ENCODE measurements around the gene NDUFS8.

The NDUFS8 gene

DNA sequence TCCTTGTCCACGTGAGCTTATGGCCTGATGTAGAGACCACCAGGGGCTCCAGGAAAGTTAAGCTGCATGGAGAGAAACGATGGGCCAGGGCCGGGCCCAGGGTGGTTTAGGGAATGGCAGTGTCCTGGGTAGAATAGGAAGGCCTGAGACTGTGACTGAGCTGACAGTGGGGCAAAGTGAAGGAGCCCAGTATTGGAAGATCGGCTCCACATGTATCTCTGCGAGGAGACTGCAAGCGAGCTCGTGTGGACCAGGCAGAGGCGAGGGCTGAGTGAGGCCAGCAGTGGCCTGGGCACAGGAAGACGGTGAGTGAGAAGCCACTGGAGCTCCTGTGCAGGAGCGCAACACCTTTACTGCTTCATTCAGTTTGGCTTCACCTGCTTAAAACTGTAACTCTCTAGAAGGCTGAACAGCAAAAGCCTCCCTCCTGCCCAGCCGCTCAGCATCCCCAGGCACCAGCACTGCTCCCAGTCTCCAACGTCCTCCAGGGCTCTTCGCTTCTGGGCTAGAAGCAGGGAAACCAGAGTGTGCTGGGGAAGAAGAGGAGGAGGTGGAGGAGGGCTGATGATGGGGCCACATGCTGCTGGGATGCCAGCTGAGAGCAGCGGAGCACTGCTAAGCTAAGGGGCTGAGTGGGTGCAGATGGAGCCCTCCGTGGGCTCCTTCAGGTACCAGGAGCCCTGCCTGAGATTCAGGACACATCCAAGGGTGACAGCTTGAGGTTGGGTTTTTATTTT, 21.8 kb downstream of the NDUFS8 start:
- no peak for DNase-seq

DNA sequence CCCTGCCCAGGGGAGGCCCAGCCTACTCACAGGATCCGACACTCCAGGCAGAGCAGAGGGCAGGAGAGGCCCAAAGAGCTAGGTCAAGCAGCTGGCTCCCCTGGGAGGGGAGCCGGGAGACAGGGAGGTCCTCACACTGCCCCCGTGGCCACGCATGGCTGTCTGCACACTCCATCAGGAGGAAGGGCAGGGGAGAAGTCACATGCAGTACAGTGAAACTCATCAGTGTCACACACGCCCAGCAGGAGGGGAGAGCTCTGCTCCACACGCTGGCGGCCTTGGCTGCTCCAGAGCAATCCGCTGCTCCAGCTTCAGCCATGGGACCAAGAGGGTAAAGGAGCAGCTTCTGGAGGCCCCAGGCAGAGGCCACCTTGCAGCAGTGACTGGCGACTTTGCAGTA, 22.6 kb downstream of the NDUFS8 start:
- no peak for DNase-seq

DNA sequence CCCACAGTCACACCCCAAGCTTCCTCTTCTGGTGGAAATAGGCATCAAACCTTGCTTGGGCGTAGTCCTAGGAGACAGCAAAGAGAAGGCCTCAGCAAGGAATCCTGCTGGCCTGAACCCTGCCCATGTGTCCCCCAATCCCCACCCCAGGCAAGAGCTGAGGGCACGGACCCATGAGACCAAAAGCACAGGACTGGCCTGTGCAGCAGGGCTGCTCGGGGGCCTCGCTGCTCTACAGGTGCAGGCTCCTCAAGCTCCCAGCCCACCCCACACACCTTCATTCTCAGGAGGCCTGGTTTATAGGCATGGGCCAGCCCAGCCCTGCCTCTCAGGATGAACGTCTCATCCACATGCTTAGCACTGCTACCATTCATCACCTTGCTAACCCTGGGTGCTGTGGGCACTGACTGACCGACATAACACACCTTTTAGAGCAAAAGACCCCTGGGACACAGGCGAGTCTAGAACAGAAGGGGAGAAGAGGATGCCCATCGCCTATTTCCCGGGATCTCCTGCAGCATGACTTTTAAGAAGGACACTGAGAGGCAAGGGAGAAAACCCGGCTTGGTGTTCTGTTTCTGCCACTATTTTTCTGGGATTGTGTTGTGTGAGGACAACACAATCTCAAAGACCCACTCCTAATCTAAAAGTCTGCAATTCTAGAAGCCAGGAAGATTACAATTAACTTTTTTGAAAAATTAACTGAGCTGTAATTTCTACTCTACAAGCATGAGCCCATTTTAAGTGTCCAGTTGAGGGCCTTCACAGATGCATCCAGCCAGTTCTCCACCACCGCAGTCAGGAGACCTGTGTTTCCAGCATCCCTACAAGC, 23.7 kb downstream of the NDUFS8 start:
- no peak for DNase-seq

DNA sequence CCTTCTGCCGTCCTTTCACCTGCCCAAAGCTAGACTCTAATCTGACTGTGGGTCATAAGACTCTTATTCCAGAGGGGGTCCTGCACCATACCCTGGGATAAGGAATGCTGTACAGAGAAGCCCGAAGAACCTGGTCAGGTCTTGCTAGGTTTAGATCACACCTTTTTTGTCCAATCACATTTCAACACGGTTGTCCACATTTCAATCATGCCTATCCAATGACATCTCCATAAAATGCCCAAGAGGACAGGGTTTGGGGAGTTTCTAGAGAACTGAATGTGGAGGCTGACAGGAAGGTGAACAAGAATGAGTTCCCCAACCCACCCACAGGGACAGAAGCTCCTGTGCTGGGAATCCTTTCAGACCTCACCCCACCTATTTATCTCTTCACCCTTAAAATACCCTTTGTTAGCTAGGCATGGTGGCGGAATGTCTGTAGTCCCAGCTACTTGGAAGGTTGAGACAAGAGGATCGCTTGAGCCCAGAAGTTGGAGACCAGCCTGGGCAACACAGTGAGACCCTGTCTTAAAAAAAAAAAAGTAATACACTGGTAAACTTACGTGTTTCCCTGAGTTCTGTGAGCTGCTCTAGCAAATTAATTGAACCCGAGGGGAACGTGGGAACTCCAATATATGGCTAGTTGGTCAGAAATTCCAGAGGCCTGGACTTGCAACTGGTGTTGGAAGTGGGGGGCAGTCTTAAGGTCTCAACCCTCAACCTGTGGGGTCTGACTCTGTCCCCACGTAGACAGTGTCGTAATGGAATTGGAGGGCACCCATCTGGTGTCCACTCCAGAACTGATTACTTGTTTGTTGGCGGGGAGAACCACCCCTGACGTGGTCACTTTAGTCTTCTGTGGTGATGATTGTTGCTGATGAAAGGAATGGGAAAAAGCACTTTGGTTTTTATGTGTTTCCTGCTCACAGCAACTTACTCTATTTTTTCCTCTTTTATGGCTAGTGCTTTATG, 26.1 kb downstream of the NDUFS8 start:
- no peak for DNase-seq

DNA sequence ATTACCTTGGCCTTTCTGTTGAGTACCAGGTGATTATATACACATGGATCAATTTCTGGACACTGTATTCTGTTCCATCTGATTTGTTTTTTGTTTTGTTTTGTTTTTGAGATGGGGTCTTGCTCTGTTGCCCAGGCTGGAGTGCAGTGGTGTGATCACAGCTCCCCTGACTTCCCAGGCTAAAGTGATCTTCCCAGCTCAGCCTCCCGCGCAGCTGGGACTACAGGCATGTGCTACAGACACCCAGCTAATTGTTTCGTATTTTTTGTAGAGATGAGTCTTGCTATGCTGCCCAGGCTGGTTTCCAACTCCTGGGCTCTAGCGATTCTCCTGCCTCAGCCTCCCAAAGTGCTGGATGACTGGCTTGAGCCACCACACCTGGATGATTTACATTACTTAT, 27.3 kb downstream of the NDUFS8 start:
- DNase-seq: no peak

DNA sequence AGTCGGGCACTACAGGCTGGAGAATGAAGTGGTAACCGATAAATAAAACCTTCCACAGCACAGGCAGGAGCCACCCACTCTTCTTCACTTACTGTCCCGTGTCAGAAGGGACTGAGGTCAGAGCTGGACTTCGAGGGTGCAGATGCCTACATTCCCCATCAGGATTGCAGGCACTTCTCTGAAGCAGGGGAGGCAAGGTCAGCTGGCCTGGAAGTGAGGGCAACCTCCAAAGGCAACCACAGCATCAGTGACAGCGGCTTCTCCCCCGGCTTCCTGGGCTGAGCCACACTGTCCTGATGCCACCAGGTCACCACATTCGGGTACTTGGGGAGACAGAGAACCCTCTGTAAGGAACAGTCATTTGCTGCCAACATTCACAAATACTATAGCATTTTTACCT, 31.0 kb downstream of the NDUFS8 start:
- DNase-seq: no peak

DNA sequence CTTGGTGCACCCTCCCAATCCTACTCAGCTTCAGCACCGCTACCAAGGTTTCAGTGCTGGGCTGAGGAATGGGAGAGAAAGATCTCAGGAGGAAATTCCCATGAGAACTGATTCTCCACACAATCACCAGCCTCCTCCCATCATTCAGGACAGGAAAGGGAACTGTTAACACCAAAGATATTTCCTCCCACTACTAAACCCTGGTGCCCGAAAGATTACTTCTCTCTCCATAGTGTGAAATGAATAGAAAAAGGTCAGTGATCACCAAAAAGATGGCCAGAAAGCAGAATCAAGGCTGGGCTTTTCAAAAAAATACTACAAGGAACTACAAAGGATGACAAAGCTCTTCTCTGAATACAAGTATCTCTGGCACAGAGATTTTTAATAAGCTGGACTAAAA, 34.4 kb downstream of the NDUFS8 start:
- DNase-seq: no peak

DNA sequence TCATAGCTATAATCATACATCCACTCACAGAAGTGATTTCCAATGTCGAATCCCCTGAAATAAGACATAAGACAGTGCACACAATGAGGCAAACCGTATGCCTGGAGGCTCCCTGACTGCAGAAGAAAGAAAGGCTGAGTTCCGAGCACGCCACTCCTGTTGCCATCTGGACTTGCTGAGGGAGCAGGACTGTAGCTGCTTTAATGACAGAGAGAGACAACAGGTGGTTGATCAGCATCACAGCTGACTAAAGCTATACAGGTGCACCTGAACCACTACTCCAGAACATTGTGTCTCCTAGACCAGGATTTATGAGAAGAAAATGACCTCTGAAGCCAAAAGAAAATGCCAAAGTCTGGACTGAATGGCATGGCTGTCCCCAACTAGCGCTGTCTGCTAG, 35.4 kb downstream of the NDUFS8 start:
- no peak for DNase-seq

DNA sequence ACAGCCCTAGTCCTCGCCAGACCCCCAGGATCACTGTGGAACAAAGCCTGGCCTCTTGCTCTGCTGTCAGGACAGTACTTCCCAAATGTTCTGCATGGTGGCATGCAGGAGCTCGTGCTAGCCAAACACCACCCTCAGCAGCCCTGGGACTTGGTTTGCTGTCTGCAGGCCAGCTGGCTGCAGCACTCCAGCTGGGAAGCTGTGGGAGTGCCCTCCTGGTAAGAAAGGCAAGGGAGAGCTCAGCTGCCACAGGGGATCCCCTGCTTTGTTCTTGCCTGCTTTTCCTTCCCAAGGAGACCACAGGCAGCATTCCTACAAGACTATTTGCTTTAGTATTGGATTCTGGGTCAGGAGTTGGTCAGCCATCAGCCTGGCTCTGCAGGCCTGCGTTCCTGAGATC, 36.3 kb downstream of the NDUFS8 start:
- no peak for DNase-seq

DNA sequence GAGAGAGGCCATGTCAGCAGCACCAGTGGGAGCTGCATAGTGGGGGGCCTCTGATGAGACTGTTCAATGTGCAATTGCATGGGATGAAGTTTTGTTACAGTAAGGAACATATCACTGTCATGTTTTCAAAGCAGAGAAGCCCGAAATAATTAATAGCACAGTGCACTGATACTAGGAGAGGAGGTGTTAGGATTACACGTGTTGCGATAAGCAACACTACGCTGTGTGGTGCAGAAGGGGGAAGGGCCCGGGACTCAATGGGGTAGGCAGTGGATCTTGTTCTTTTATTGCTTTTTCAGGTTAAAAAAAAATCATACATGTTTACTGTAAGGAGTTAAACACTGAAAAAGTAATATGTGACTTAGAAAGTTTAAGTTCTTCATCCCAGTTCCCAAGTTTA, 37.5 kb downstream of the NDUFS8 start:
- DNase-seq: no peak

DNA sequence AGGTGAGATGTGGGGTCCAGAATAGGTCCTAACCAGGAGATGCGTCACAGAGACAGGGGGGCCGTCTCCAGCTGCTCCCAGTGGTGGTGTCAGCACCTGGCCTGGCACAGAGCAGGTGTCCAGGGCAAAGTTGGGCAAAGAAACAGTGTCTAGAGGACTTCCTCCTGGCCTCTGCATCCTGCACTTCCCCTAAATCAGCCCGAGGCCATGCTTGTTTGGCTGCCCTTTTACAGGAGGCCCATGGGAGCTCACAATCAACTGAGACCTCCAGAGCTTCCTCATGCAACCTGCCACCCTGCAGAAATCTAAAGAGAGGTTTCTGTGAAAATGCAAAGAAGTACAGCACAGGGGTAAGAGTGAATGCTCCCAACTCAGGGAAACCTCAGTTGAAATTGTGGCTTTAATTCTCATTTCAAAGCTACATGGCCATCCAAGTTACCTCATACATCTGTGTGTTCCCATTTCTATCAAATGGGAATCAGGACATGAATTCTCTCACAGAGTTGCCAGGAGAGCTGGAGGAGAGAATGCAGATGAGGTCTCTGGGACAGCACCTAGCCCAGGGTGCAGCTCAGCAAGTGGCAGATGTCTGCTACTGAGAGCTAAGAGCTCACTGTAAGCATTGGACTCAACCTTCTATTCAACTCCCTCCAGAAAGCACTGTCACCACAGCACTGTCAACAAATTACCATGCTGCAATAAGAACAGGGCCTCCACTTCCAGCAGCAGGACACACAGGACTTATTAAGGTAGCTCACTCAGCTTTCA, 41.0 kb downstream of the NDUFS8 start:
- DNase-seq: no peak

DNA sequence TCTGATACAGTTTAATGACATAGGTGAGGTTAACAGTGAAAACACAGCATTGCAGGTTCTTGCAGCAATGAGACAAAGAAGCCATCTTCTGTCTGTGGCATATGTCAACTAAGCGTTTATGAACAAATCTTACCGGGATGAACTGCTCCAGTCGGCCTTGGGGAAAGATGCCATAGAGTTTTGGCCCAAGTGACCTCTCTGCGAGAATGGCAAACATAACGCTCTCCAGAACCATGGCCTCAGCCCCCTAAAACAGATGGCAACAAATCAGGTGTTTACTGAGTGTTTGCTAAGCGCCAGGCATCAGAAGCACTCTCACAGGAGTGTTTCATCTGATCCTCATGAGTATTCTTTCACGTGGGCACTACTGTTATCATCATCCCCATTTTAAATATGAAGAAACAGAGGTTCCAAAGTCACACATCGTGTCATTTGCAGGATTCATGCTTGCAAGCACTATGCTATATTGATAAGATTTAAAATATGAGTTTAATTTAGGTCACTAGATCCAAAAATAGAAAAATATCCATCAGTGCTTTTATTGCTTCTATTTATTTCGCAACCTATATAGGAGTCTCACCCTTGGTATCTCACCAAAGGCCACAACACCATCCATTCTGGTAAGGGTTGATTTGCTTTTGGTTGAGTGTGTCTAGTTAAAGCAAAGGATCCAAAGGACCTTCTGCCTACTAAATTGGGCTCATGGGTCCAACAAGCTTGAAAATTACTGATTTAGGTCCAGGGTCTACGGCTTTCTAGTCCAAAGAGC, 44.3 kb downstream of the NDUFS8 start:
- DNase-seq: no peak

DNA sequence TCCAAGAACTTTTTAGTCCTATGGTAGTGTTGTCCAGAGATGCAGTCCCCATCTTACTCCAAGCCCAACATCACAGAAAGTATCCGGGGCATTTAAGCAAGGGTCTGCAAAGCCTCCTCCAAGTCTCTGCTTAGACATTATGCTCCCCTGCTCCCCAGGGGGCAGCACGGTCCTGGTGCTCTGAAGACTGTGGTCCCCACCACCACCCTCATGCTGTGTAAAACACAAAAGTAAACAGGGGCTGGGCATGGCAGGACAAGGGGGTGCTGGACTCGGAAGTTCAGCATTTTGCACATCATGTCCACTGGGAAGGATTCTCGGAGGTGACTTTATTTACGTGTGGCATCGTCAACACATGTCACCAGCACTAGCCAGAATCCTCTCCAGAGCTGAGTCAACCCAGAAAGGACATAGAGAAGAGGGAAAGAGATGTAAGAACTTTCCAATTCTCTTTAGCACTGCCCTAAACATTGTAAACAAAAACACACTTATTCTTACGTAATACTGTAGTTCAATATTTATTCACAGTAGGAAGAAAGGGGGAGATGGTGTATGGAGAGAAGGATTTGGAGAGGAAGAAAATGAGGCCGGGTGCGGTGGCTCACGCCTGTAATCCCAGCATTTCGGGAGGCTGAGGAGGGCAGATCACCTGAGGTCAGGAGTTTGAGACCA, 46.0 kb downstream of the NDUFS8 start:
- no peak for DNase-seq

DNA sequence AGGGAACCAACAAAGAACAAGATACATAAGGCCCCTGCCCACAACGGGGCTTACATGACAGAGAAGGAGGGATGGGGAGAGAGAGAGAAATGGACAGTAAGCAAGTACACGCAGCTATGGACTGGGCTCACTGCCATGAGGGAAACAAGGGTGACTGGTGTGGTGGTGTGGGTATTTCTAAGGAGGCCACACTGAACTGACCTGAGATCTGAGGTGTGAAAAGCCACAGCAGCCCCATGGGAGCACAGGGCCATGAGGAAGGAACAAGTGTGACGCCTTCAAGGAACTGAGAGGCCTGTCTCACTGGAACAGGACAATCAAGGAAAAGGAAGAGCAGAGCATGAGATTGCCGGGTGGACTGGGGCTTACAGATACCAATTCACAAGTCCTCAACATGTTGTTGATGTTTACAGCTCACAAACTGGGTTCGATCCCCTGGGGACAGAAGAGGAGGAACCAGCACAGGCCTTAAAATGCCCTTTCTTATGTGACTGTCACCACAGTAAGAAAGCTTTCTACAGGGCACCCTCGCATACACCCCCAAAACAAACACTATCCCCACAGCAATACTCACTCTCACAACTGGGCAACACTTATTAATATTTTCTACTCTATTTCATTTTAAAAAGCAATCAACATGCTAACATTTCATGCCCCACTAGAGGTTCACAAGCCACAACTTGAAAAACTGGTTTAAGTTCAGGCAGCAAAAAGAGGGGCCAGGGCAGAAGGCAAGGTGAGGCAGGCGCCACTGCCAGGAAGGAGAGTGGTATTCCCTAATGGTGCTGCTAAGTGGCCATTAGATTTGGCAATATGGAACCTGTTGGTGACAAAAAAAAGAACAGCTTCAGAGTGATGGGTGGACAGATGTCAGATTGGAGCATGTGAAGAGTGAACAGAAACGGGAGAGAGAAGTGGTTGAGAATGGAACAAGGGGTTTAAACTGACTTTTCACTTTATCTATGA, 47.4 kb downstream of the NDUFS8 start:
- DNase-seq: peak; percentile 11

DNA sequence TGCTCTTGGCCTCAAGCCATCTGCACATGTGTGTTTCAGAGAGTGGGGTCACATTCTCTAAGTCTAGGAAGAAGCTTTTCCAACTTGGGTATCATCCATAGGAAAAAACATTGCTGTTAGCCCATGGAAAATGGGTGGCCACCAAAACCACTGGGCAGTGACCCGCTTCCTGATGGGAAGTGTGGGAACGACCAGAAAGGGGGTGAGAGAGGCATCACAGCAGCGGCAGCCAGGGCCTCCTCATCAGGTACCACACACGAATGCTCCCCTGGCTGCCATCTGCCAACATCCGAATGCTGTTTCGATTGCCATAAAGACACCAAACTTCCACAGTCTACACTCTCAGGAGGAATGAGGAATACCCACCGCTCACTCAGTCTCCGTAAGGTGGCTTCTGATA, 50.4 kb downstream of the NDUFS8 start:
- DNase-seq: no peak

DNA sequence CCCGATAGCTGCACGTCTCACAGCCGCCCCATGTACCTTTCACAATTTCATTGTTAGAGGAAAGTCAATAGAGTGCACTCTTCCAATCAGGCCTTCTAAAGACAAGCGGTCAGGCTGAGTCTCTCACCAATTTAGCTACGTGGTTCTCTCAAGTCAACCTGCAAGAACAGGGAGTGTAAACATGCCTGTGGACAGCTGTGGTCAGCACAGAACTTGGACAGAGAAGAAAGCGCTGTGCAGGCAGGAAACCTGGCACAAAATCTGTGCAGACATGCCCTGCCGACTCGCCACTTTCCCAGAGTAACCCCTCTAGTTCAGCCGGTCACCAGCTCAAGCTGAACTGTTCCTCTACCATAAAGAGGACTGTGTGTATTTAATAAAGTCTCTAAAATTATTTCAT, 51.2 kb downstream of the NDUFS8 start:
- no peak for DNase-seq

DNA sequence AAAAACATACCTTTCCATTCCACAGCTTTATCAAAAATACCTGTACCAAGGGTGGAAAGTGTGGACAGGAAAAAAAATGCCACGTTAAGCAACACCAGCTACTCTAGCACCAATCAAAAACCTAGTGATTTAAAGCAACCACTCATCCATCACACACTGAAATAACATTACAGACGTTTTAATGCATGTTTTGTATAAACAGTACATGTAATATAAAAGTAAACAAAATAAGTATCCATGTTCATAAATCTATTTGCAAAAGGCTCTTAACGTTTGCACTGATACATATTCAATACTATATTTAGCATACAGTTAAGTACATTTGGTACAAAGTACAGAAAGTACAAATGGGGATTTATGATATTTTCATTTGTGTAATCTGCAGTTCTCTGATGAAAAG, 52.0 kb downstream of the NDUFS8 start:
- DNase-seq: no peak

DNA sequence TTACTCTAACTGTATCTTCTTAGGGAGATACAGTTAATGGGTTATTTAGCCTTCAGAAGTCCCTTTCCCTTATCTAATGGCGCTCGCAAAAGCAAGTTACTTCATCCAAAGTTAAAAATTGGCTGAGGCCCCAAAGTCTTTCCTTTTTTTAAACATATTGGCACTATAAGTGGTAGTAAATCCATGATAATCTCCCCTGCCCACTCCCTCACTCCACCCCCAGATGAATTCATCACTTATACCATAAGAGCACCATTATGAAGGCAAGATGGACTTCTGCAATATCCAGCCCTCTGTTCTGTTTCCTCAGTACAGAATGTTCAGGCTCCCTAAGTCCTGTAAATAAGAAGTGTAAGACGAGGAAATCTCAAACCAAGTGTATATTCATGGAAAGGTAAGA, 53.0 kb downstream of the NDUFS8 start:
- DNase-seq: no peak

Measured in NCI-H1105 (cell line).